HEK293 (cell line): ENCODE data around the gene HMGB2.

Experiments used
- AEBP2 ChIP-seq: fragments of 450-650 bp; formaldehyde crosslinking; IDR thresholded peaks from 2 replicates; pipeline ENCODE4 v1.5.1; 2016; ENCODE audit warnings: missing biosample characterization, missing genetic modification characterization, borderline replicate concordance
- BCL11A ChIP-seq: fragments of 450-650 bp; formaldehyde crosslinking; IDR thresholded peaks from 2 replicates; pipeline ENCODE4 v1.5.1; 2016; ENCODE audit warnings: low read depth, missing biosample characterization, missing genetic modification characterization
- GLI2 ChIP-seq: fragments of 450-650 bp; formaldehyde crosslinking; IDR thresholded peaks from 2 replicates; pipeline ENCODE4; 2017; ENCODE audit warnings: missing biosample characterization, missing genetic modification characterization, low read depth, borderline replicate concordance
- HOXA7 ChIP-seq: sonication (generic); formaldehyde crosslinking; IDR thresholded peaks from 2 replicates; pipeline ENCODE4 v1.8.1; 2022; ENCODE audit warnings: missing genetic modification reagents, borderline replicate concordance
- KLF8 ChIP-seq: fragments of 450-650 bp; formaldehyde crosslinking; IDR thresholded peaks from 2 replicates; pipeline ENCODE4 v1.5.1; 2016; ENCODE audit warnings: missing biosample characterization, missing genetic modification characterization
- SCRT2 ChIP-seq: fragments of 450-650 bp; formaldehyde crosslinking; IDR thresholded peaks from 2 replicates; pipeline ENCODE4 v1.5.1; 2016; ENCODE audit warnings: missing biosample characterization, missing genetic modification characterization
- TCF7L2 ChIP-seq: IDR thresholded peaks from 2 replicates; pipeline ENCODE4 v1.6.1; 2011; ENCODE audit warnings: low read depth, mild to moderate bottlenecking, inconsistent platforms, low read length, moderate library complexity, borderline replicate concordance
- YY2 ChIP-seq: fragments of 450-650 bp; formaldehyde crosslinking; IDR thresholded peaks from 2 replicates; pipeline ENCODE4 v1.5.1; 2016; ENCODE audit warnings: missing biosample characterization, missing genetic modification characterization
- ZBTB17 ChIP-seq: fragments of 450-650 bp; formaldehyde crosslinking; IDR thresholded peaks from 2 replicates; pipeline ENCODE4 v1.5.1; 2016; ENCODE audit warnings: missing biosample characterization, missing genetic modification characterization
- ZFP41 ChIP-seq: fragments of 450-650 bp; formaldehyde crosslinking; IDR thresholded peaks from 2 replicates; pipeline ENCODE4 v1.5.1; 2016; ENCODE audit warnings: missing biosample characterization, missing genetic modification characterization, borderline replicate concordance
- ZIC2 ChIP-seq: fragments of 450-650 bp; formaldehyde crosslinking; IDR thresholded peaks from 2 replicates; pipeline ENCODE4 v1.5.1; 2016; ENCODE audit warnings: missing biosample characterization, missing genetic modification characterization
- ZNF19 ChIP-seq: fragments of 450-650 bp; formaldehyde crosslinking; IDR thresholded peaks from 2 replicates; pipeline ENCODE4; 2016; ENCODE audit warnings: missing biosample characterization, missing genetic modification characterization, low read depth
- ZNF211 ChIP-seq: fragments of 450-650 bp; formaldehyde crosslinking; IDR thresholded peaks from 2 replicates; pipeline ENCODE4 v1.5.1; 2016; ENCODE audit warnings: low read depth, missing biosample characterization, missing genetic modification characterization
- ZNF221 ChIP-seq: fragments of 450-650 bp; formaldehyde crosslinking; IDR thresholded peaks from 2 replicates; pipeline ENCODE4 v1.5.1; 2017; ENCODE audit warnings: missing biosample characterization, missing genetic modification characterization, borderline replicate concordance
- ZNF335 ChIP-seq: fragments of 450-650 bp; formaldehyde crosslinking; conservative IDR thresholded peaks from 2 replicates; pipeline ENCODE4 v1.5.1; 2016; ENCODE audit warnings: missing biosample characterization, missing genetic modification characterization
- ZNF433 ChIP-seq: fragments of 450-650 bp; formaldehyde crosslinking; IDR thresholded peaks from 2 replicates; pipeline ENCODE4 v1.5.1; 2016; ENCODE audit warnings: missing biosample characterization, missing genetic modification characterization, low read depth
- ZNF548 ChIP-seq: fragments of 450-650 bp; formaldehyde crosslinking; IDR thresholded peaks from 2 replicates; pipeline ENCODE4 v1.5.1; 2016; ENCODE audit warnings: missing biosample characterization, missing genetic modification characterization
- ZNF561 ChIP-seq: fragments of 450-650 bp; IDR thresholded peaks from 2 replicates; pipeline ENCODE4 v1.5.1; 2018; ENCODE audit warnings: missing biosample characterization, missing genetic modification characterization, borderline replicate concordance
- ZNF596 ChIP-seq: fragments of 450-650 bp; IDR thresholded peaks from 2 replicates; pipeline ENCODE4 v1.5.0; 2018; ENCODE audit warnings: missing biosample characterization, mild to moderate bottlenecking, missing genetic modification characterization, moderate library complexity
- ZNF610 ChIP-seq: fragments of 450-650 bp; formaldehyde crosslinking; IDR thresholded peaks from 2 replicates; pipeline ENCODE4 v1.5.1; 2016; ENCODE audit warnings: missing biosample characterization, missing genetic modification characterization, borderline replicate concordance
- ZNF626 ChIP-seq: fragments of 450-650 bp; sonication (Bioruptor Pico); formaldehyde crosslinking; IDR thresholded peaks from 2 replicates; pipeline ENCODE4 v1.5.1; 2018; ENCODE audit warnings: missing biosample characterization, missing genetic modification characterization, inconsistent platforms
- ZNF654 ChIP-seq: fragments of 450-650 bp; formaldehyde crosslinking; IDR thresholded peaks from 2 replicates; pipeline ENCODE4 v1.5.1; 2016; ENCODE audit warnings: low read depth, missing biosample characterization, missing genetic modification characterization
- ZNF677 ChIP-seq: fragments of 450-650 bp; IDR thresholded peaks from 2 replicates; pipeline ENCODE4 v1.5.0; 2018; ENCODE audit warnings: missing biosample characterization, mild to moderate bottlenecking, missing genetic modification characterization, moderate library complexity
- ZNF776 ChIP-seq: fragments of 450-650 bp; formaldehyde crosslinking; IDR thresholded peaks from 2 replicates; pipeline ENCODE4 v1.5.0; 2017; ENCODE audit warnings: missing biosample characterization, missing genetic modification characterization, borderline replicate concordance
- ZNF837 ChIP-seq: fragments of 450-650 bp; formaldehyde crosslinking; IDR thresholded peaks from 2 replicates; pipeline ENCODE4 v1.5.1; 2016; ENCODE audit warnings: missing biosample characterization, missing genetic modification characterization
- TF ChIP-seq, protein P1 (sequence below): fragments of 450-650 bp; formaldehyde crosslinking; IDR thresholded peaks from 2 replicates; pipeline ENCODE4 v1.5.1; 2016; ENCODE audit warnings: missing biosample characterization, missing genetic modification characterization
- TF ChIP-seq, protein P2 (sequence below): fragments of 450-650 bp; formaldehyde crosslinking; IDR thresholded peaks from 2 replicates; pipeline ENCODE4 v1.5.1; 2016; ENCODE audit warnings: missing biosample characterization, missing genetic modification characterization
- TF ChIP-seq, protein P3 (sequence below): fragments of 450-650 bp; formaldehyde crosslinking; IDR thresholded peaks from 2 replicates; pipeline ENCODE4 v1.5.1; 2016; ENCODE audit warnings: missing biosample characterization, missing genetic modification characterization
- TF ChIP-seq, protein P4 (sequence below): fragments of 450-650 bp; IDR thresholded peaks from 2 replicates; pipeline ENCODE4 v1.5.1; 2018; ENCODE audit warnings: missing biosample characterization, mild to moderate bottlenecking, missing genetic modification characterization

The HMGB2 gene

GRCh38 chr4:173370477-173371291 lies 36.5 kb upstream of the HMGB2 start, which contains the start of gene SAP30 (continued):
- TF ChIP-seq, protein P1, sequence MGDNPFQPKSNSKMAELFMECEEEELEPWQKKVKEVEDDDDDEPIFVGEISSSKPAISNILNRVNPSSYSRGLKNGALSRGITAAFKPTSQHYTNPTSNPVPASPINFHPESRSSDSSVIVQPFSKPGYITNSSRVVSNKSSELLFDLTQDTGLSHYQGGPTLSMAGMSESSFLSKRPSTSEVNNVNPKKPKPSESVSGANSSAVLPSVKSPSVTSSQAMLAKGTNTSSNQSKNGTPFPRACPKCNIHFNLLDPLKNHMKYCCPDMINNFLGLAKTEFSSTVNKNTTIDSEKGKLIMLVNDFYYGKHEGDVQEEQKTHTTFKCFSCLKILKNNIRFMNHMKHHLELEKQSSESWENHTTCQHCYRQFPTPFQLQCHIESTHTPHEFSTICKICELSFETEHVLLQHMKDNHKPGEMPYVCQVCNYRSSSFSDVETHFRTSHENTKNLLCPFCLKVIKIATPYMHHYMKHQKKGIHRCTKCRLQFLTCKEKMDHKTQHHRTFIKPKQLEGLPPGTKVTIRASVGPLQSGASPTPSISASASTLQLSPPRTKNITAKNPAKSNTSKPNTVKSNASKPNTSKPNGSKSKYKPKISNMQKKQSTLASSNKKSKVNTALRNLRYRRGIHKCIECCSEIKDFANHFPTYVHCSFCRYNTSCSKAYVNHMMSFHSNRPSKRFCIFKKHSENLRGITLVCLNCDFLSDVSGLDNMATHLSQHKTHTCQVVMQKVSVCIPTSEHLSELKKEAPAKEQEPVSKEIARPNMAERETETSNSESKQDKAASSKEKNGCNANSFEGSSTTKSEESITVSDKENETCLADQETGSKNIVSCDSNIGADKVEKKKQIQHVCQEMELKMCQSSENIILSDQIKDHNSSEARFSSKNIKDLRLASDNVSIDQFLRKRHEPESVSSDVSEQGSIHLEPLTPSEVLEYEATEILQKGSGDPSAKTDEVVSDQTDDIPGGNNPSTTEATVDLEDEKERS (tag by site-specific recombination): no peak
- no peak for TF ChIP-seq ZNF610 (tag by site-specific recombination)
- TF ChIP-seq, protein P2, sequence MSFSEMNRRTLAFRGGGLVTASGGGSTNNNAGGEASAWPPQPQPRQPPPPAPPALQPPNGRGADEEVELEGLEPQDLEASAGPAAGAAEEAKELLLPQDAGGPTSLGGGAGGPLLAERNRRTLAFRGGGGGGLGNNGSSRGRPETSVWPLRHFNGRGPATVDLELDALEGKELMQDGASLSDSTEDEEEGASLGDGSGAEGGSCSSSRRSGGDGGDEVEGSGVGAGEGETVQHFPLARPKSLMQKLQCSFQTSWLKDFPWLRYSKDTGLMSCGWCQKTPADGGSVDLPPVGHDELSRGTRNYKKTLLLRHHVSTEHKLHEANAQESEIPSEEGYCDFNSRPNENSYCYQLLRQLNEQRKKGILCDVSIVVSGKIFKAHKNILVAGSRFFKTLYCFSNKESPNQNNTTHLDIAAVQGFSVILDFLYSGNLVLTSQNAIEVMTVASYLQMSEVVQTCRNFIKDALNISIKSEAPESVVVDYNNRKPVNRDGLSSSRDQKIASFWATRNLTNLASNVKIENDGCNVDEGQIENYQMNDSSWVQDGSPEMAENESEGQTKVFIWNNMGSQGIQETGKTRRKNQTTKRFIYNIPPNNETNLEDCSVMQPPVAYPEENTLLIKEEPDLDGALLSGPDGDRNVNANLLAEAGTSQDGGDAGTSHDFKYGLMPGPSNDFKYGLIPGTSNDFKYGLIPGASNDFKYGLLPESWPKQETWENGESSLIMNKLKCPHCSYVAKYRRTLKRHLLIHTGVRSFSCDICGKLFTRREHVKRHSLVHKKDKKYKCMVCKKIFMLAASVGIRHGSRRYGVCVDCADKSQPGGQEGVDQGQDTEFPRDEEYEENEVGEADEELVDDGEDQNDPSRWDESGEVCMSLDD (tag by site-specific recombination): peak; percentile 33; the same call in 1 of the 2 replicates
- TF ChIP-seq, protein P3, sequence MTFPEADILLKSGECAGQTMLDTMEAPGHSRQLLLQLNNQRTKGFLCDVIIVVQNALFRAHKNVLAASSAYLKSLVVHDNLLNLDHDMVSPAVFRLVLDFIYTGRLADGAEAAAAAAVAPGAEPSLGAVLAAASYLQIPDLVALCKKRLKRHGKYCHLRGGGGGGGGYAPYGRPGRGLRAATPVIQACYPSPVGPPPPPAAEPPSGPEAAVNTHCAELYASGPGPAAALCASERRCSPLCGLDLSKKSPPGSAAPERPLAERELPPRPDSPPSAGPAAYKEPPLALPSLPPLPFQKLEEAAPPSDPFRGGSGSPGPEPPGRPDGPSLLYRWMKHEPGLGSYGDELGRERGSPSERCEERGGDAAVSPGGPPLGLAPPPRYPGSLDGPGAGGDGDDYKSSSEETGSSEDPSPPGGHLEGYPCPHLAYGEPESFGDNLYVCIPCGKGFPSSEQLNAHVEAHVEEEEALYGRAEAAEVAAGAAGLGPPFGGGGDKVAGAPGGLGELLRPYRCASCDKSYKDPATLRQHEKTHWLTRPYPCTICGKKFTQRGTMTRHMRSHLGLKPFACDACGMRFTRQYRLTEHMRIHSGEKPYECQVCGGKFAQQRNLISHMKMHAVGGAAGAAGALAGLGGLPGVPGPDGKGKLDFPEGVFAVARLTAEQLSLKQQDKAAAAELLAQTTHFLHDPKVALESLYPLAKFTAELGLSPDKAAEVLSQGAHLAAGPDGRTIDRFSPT (tag by site-specific recombination): no peak
- no peak for TF ChIP-seq ZNF677 (tag by site-specific recombination)
- TF ChIP-seq ZNF561 (tag by site-specific recombination): no peak
- no peak for TF ChIP-seq ZFP41 (tag by site-specific recombination)
- TF ChIP-seq ZNF221: no peak
- no peak for TF ChIP-seq ZNF19 (tag by site-specific recombination)
- TF ChIP-seq ZNF654 (tag by site-specific recombination): no peak
- no peak for TF ChIP-seq HOXA7
- TF ChIP-seq, protein P4, sequence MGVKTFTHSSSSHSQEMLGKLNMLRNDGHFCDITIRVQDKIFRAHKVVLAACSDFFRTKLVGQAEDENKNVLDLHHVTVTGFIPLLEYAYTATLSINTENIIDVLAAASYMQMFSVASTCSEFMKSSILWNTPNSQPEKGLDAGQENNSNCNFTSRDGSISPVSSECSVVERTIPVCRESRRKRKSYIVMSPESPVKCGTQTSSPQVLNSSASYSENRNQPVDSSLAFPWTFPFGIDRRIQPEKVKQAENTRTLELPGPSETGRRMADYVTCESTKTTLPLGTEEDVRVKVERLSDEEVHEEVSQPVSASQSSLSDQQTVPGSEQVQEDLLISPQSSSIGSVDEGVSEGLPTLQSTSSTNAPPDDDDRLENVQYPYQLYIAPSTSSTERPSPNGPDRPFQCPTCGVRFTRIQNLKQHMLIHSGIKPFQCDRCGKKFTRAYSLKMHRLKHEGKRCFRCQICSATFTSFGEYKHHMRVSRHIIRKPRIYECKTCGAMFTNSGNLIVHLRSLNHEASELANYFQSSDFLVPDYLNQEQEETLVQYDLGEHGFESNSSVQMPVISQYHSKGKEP (tag by site-specific recombination): no peak
- TF ChIP-seq ZNF548: no peak
- TF ChIP-seq ZIC2: no peak
- no peak for TF ChIP-seq SCRT2 (tag by site-specific recombination)
- no peak for TF ChIP-seq GLI2 (tag by site-specific recombination)
- no peak for TF ChIP-seq ZNF837
- peak; percentile 57; the same call in 1 of the 2 replicates for TF ChIP-seq KLF8 (tag by site-specific recombination)
- no peak for TF ChIP-seq ZNF776 (tag by site-specific recombination)
- TF ChIP-seq ZNF626: no peak
- no peak for TF ChIP-seq ZNF211 (tag by site-specific recombination)
- TF ChIP-seq ZNF433 (tag by site-specific recombination): no peak
- TF ChIP-seq AEBP2 (tag by site-specific recombination): no peak
- peak; percentile 89 for TF ChIP-seq ZNF335 (tag by site-specific recombination)
- TF ChIP-seq ZNF596 (tag by site-specific recombination): no peak; the same call in 1 of the 2 replicates
- TF ChIP-seq ZBTB17: peak; percentile 78
- TF ChIP-seq BCL11A (tag by site-specific recombination): no peak
- no peak for TF ChIP-seq YY2 (tag by site-specific recombination)
- no peak for TF ChIP-seq TCF7L2
